HUES64 (cell line): ENCODE results near the gene IL1F10. TPM values are rescaled to one million over a fixed set of nuclear protein-coding genes. Genes with fewer than 3 reads are reported as not detected.

Experiments used
- H3K27ac ChIP-seq: 2 replicates; pipeline ENCODE4 v1.7.0; 2013; ENCODE audit warnings: low read depth, low read length, inconsistent platforms
- H3K27me3 ChIP-seq: 2 replicates; pipeline ENCODE4 v1.6.1; 2013; ENCODE audit warnings: mild to moderate bottlenecking, low read length; ENCODE audit not compliant: insufficient read depth
- H3K36me3 ChIP-seq: 2 replicates; pipeline ENCODE4 v1.6.1; 2013; ENCODE audit warnings: mild to moderate bottlenecking, low read length; ENCODE audit not compliant: insufficient read depth
- H3K4me1 ChIP-seq: 2 replicates; pipeline ENCODE4 v1.6.1; 2013; ENCODE audit warnings: mild to moderate bottlenecking, low read length, moderate library complexity; ENCODE audit not compliant: insufficient read depth
- H3K4me3 ChIP-seq: 2 replicates; pipeline ENCODE4 v1.5.1; 2013; ENCODE audit warnings: mild to moderate bottlenecking, low read length, moderate library complexity
- H3K9ac ChIP-seq: 2 replicates; pipeline ENCODE4 v1.6.1; 2013; ENCODE audit warnings: mild to moderate bottlenecking, low read depth, low read length
- H3K9me3 ChIP-seq: 2 replicates; pipeline ENCODE4 v1.6.1; 2013; ENCODE audit warnings: low read depth, low read length; ENCODE audit not compliant: insufficient read depth
- WGBS: fragments of 150-250, 120-280 bp; methylation state at CpG from one replicate; pipeline ENCODE4 v1.1.7; 2013; ENCODE audit warnings: missing lambda C conversion rate; 5-methylcytosine and 5-hydroxymethylcytosine counted together
- polyA plus RNA-seq, 2 experiments: library from polyadenylated mRNA; stranded (reverse); fragments of 50-300 nt; gene quantifications; one replicate each; pipeline ENCODE4 v1.2.3, GENCODE V29; 2013

IL1F10 gene, protein sequence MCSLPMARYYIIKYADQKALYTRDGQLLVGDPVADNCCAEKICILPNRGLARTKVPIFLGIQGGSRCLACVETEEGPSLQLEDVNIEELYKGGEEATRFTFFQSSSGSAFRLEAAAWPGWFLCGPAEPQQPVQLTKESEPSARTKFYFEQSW
- not detected for polyA plus RNA-seq (2013, experiment 1 of 2)
- polyA plus RNA-seq (2013, experiment 2 of 2) = not detected

DNA sequence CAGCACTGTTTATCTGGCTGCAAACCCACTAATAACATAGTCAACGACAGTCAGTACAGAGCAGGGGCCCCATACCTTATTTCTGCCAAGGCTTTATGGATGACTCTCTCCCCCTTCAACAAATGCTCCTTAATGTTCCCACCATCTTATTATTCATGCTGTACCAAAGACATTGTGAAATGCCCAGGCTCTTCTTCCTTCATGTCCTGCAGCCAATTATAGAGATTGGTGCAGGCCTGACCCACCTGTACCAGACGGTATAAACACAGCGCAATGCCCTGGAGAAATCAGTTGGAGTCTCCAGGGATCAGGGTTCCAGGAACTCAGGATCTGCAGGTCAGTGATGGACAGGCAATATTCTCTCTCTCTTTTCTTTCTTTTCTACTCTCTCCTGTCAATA lies at the start of gene IL1F10:
TSS of gene IL1F10 (plus strand) at position 290 of the 400 bp plus-strand sequence. CDS start 4,769 bp downstream, outside the sequence.
- Histone ChIP-seq H3K36me3 (no peaks in the 10 kb centered on the region), H3K27ac (no peak within 1 kb of the TSS), H3K9me3 (peaks cover 6% of the 10 kb centered on the region; the same call in 1 of the 2 replicates), H3K27me3 (0 out of 2 replicates have a peak, but pooled peaks cover 2% of the 10 kb centered on the region), H3K4me3 (no peak within 1 kb of the TSS), H3K4me1 (no peaks in the 10 kb centered on the region), H3K9ac (no peak within 1 kb of the TSS)
- 94% methylated on average over 3 of the region's 3 CpGs for WGBS

GRCh38 chr2:113018509-113018908 lies 49.3 kb upstream of the IL1F10 start:
- Histone ChIP-seq H3K9me3 (peaks cover 2% of the 10 kb centered on the region; the same call in 1 of the 2 replicates), H3K27ac (no peak overlapping the region), H3K36me3 (no peaks in the 10 kb centered on the region), H3K9ac (no peak overlapping the region), H3K4me1 (no peaks in the 10 kb centered on the region), H3K4me3 (no peak overlapping the region), H3K27me3 (no peaks in the 10 kb centered on the region; the same call in 1 of the 2 replicates)
- 75% methylated on average over 3 of the region's 3 CpGs for WGBS

DNA sequence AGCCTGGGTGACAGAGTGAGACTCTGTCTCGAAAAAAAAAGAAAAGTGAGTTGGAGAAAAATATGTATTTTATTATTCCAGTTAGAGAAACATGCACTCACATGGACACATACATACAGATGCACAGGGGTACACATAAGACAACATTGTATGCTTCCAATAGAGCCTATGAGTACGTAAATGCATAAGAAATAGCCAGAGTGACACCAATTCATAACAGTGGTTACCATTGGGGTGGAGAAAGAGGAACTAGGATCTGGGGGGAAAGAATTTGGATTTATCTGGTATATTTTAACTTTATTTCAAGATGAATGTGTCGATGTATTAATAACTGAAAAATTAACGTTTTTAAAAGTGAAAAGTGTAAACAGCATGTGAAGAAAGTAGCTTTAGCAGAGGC lies 46.5 kb upstream of the IL1F10 start:
- Histone ChIP-seq H3K9ac (no peak overlapping the region), H3K27me3 (no peaks in the 10 kb centered on the region; the same call in 1 of the 2 replicates), H3K4me3 (no peak overlapping the region), H3K27ac (no peak overlapping the region), H3K4me1 (no peaks in the 10 kb centered on the region), H3K9me3 (peaks cover 2% of the 10 kb centered on the region; the same call in 1 of the 2 replicates), H3K36me3 (no peaks in the 10 kb centered on the region)
- WGBS = 65% methylated on average over 4 of the region's 4 CpGs

DNA sequence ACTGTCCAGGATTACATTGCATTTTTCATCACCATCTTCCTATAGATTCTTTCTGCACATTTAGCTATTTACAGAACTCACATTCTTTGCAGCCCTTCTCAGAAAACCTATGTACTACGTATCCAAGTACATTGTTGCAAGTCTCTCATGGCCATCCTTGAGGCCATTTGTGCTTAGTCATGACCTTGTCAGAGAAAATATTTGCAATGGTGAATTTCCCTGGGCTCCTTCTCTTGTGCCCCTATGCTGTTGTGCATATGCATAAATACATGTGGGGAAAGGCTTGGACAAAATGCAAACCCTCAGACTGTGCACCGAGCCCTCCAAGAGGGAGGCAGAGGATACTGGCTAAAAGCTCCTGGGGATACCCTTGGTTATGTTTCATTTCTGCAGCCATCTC lies 43.0 kb upstream of the IL1F10 start:
- H3K4me1 ChIP-seq = 0 out of 2 replicates have a peak, but pooled peaks cover 5% of the 10 kb centered on the region
- no peak overlapping the region for H3K4me3 ChIP-seq
- 93% methylated on average over 2 of the region's 2 CpGs for WGBS
- no peak overlapping the region for H3K9ac ChIP-seq
- no peak overlapping the region for H3K27ac ChIP-seq
- no peaks in the 10 kb centered on the region for H3K9me3 ChIP-seq
- H3K27me3 ChIP-seq = no peaks in the 10 kb centered on the region; the same call in 1 of the 2 replicates
- H3K36me3 ChIP-seq = no peaks in the 10 kb centered on the region

DNA sequence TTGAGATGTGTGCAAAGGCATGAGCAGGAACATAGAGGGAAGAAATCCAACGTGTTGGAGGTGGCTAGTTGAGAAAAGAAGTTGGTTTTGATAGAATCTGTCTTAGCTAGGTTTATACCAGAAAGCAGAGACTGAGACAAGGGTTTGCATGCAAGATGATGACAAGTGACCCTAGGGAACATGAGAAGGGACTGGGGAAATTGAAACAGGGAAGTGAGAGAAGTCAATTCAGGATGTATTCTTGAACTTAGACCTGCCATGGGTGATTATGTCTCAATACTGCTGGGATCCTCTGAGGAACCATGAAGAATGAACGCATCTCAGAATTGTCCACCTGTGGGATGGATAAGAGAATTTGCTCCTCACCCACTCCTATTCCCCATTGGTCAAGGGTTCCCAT lies 42.0 kb upstream of the IL1F10 start:
- Histone ChIP-seq H3K36me3 (no peaks in the 10 kb centered on the region), H3K27me3 (no peaks in the 10 kb centered on the region; the same call in 1 of the 2 replicates), H3K4me1 (0 out of 2 replicates have a peak, but pooled peaks cover 5% of the 10 kb centered on the region), H3K9me3 (no peaks in the 10 kb centered on the region), H3K27ac (no peak overlapping the region), H3K9ac (no peak overlapping the region), H3K4me3 (no peak overlapping the region)
- WGBS = 65% methylated on average over 2 of the region's 2 CpGs

DNA sequence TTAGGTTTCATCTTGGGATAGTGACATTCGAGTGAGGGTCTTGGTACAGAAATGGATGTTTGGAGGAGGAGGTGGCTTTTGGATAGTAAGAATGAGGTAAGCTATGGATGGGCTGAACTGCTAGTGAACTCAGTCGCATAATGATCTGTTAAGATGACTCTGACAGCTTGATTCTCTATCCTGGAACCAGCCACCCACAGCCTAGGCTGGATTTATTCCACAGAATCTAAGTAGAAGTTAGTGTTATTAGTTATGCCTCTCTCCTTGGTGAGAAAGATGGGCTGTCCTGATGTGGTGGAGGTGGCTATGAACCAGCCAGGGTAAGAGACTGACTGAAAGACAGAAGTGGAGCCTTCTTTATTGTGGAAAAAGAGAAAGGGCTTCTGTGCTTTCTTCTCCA lies 40.1 kb upstream of the IL1F10 start:
- Histone ChIP-seq H3K4me3 (no peak overlapping the region), H3K9me3 (no peaks in the 10 kb centered on the region), H3K9ac (no peak overlapping the region), H3K4me1 (0 out of 2 replicates have a peak, but pooled peaks cover 5% of the 10 kb centered on the region), H3K36me3 (no peaks in the 10 kb centered on the region), H3K27ac (no peak overlapping the region), H3K27me3 (no peaks in the 10 kb centered on the region; the same call in 1 of the 2 replicates)
- 83% methylated on average over 2 of the region's 2 CpGs for WGBS

DNA sequence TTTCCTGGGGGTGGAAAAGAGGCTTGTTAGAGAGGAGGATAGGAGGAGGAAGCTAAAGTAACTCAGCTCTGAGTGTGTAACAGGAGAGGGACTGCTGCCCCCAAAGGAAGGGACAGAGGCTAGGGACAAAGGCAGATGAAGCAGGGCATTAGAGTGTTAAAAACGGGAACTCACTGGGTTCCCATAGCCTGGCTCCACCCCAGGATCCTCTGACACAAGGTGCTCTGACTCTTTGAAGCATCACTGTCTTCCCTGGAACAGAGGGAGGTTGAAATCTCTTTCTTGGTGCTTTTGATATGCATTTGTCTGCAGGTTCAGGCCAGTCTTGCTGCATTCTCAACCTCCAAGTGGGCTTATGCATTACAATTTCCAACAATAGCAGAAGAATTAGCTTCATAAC lies 39.7 kb upstream of the IL1F10 start:
- no peak overlapping the region for H3K9ac ChIP-seq
- WGBS = 13% methylated on average over 1 of the region's 1 CpG
- no peaks in the 10 kb centered on the region for H3K9me3 ChIP-seq
- H3K4me3 ChIP-seq = no peak overlapping the region
- H3K27ac ChIP-seq = no peak overlapping the region
- no peaks in the 10 kb centered on the region for H3K36me3 ChIP-seq
- H3K4me1 ChIP-seq = 0 out of 2 replicates have a peak, but pooled peaks cover 5% of the 10 kb centered on the region
- no peaks in the 10 kb centered on the region for H3K27me3 ChIP-seq

DNA sequence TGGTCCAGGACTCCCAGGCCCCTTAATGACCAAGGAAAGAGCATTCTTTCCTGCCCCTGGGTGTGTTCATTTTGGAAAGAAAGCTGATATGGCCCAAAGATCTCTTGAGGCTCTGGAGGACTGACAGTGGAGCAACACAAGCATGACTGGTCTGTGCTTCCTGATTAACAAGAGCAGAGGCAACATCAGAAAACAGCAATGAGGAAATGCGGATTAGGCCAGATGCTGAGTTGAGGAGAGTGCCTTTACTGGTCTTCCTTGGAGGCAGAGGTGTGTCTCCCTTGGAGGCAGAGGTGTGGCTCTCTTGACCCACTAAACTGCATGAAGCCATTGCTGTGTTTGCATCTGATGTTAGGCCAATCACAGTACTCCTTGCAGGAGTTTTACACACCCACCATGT lies 35.0 kb upstream of the IL1F10 start:
- Histone ChIP-seq H3K4me1 (0 out of 2 replicates have a peak, but pooled peaks cover 4% of the 10 kb centered on the region), H3K27ac (no peak overlapping the region), H3K9me3 (no peaks in the 10 kb centered on the region), H3K4me3 (no peak overlapping the region), H3K36me3 (no peaks in the 10 kb centered on the region), H3K27me3 (no peaks in the 10 kb centered on the region), H3K9ac (no peak overlapping the region)
- WGBS = 94% methylated on average over 1 of the region's 1 CpG

GRCh38 chr2:113034016-113034415 lies 33.8 kb upstream of the IL1F10 start:
- no peak overlapping the region for H3K27ac ChIP-seq
- WGBS = 79% methylated on average over 3 of the region's 3 CpGs
- no peaks in the 10 kb centered on the region for H3K36me3 ChIP-seq
- no peaks in the 10 kb centered on the region for H3K9me3 ChIP-seq
- H3K9ac ChIP-seq = no peak overlapping the region
- no peak overlapping the region for H3K4me3 ChIP-seq
- no peaks in the 10 kb centered on the region for H3K27me3 ChIP-seq
- no peaks in the 10 kb centered on the region for H3K4me1 ChIP-seq

DNA sequence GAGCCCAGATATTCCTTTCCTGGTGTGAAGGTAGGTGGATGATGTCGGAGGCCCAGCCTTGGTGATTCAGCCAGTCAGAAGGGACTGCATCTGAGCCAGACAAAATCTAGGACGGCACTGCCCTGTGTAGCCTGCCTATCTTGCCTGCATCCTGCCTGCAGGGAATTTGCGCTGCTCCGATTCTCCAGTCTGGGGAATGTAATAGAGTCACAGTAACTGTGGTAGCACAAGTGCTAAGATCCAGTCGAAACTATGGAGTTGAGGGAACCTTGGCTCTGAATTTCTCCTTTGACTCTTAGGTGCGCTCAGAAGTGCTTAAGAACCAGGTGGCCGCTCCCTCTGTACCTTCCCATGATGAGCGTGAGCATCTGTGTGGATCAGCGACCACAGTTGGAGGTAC lies 31.0 kb upstream of the IL1F10 start:
- no peak overlapping the region for H3K9ac ChIP-seq
- no peaks in the 10 kb centered on the region for H3K36me3 ChIP-seq
- no peaks in the 10 kb centered on the region for H3K4me1 ChIP-seq
- no peaks in the 10 kb centered on the region for H3K9me3 ChIP-seq
- H3K27ac ChIP-seq = no peak overlapping the region
- no peak overlapping the region for H3K4me3 ChIP-seq
- 92% methylated on average over 9 of the region's 9 CpGs for WGBS
- H3K27me3 ChIP-seq = no peaks in the 10 kb centered on the region

DNA sequence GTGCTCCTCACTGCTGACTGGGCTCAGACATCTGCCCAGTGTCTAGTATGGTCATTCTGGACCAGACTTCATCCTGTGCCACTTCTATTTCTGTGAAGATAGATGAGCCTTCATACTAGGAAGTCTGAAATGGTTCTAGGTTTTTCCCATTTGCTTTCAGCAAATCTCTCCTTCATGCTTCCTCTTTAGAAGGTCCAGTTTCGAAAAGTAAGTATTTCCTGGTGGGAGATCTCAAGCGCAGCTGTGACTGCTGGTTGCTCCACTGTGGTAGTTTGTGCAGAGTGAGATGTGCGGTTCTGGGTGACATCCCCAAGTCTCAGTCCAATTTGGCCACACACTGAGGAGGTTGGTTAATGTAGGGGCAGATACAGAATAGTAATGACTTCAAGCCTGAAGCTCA lies 29.5 kb upstream of the IL1F10 start:
- no peak overlapping the region for H3K9ac ChIP-seq
- H3K4me3 ChIP-seq = no peak overlapping the region
- no peaks in the 10 kb centered on the region for H3K4me1 ChIP-seq
- WGBS = 88% methylated on average over 3 of the region's 3 CpGs
- no peaks in the 10 kb centered on the region for H3K36me3 ChIP-seq
- no peak overlapping the region for H3K27ac ChIP-seq
- no peaks in the 10 kb centered on the region for H3K9me3 ChIP-seq
- no peaks in the 10 kb centered on the region for H3K27me3 ChIP-seq
